CD14-positive monocyte (primary cell): ENCODE data around the gene TICAM2. TPM values are rescaled to one million over a fixed set of nuclear protein-coding genes. Genes with fewer than 3 reads are reported as not detected.
A peak's percentile ranks its signal among the peaks of the same experiment; 100 is the strongest.

Experiments used
- DNase-seq, 3 donors: peaks; one replicate each; pipeline ENCODE4 v3.0.0-alpha.2; 2011 to 2022
- H2AFZ ChIP-seq: 2 replicates; pipeline ENCODE4 v1.6.0; 2012; ENCODE audit warnings: mild to moderate bottlenecking, low read depth, low read length, inconsistent platforms; ENCODE audit not compliant: insufficient read depth, poor library complexity, severe bottlenecking
- H3K27ac ChIP-seq, 2 donors: 1 replicate in 1 of 2; 2 replicates in 1 of 2; pipeline ENCODE4 v1.5.1; 2012 to 2013; ENCODE audit warnings: low read length in 2 of 2, control low read depth in 1 of 2, inconsistent platforms in 1 of 2, low read depth in 1 of 2, mild to moderate bottlenecking in 1 of 2
- H3K27me3 ChIP-seq, 2 donors: one replicate each; pipeline versions ENCODE4 v1.6.0 to v1.6.1; 2011 to 2013; ENCODE audit warnings: low read length in 2 of 2; ENCODE audit not compliant: control insufficient read depth in 2 of 2, insufficient read depth in 2 of 2
- H3K36me3 ChIP-seq, 2 donors: replicated peaks in 1 of 2; 1 replicate in 1 of 2; 2 replicates in 1 of 2; pipeline versions ENCODE4 v1.5.1 to v1.6.1; 2012 to 2013; ENCODE audit warnings: low read length in 2 of 2, control low read depth in 1 of 2, inconsistent platforms in 1 of 2, mild to moderate bottlenecking in 1 of 2; ENCODE audit not compliant: insufficient read depth in 2 of 2, control insufficient read depth in 1 of 2
- H3K4me1 ChIP-seq, 2 donors: 1 replicate in 1 of 2; 2 replicates in 1 of 2; pipeline versions ENCODE4 v1.5.1 to v1.6.1; 2012 to 2013; ENCODE audit warnings: low read length in 2 of 2, control low read depth in 1 of 2, inconsistent platforms in 1 of 2, mild to moderate bottlenecking in 1 of 2, moderate library complexity in 1 of 2; ENCODE audit not compliant: insufficient read depth in 2 of 2, control insufficient read depth in 1 of 2
- H3K4me2 ChIP-seq: replicated peaks from 2 replicates; pipeline ENCODE3; 2012; ENCODE audit warnings: low read length, moderate library complexity, mild to moderate bottlenecking; ENCODE audit not compliant: poor library complexity, severe bottlenecking; ENCODE audit errors: extremely low read depth
- H3K4me3 ChIP-seq, 3 experiments: fragments of 200-600 bp in 1 of 3; sonication (generic) in 1 of 3; replicated peaks in 1 of 3; 1 replicate in 2 of 3; 2 replicates in 1 of 3; pipeline ENCODE4 v1.5.1; 2011 to 2013; ENCODE audit warnings: low read length in 3 of 3, mild to moderate bottlenecking in 3 of 3, control low read depth in 2 of 3, low read depth in 2 of 3, inconsistent platforms in 1 of 3, moderate library complexity in 1 of 3
- H3K79me2 ChIP-seq: 2 replicates; pipeline ENCODE4 v1.6.0; 2012; ENCODE audit warnings: mild to moderate bottlenecking, control low read depth, inconsistent platforms, low read length, moderate library complexity; ENCODE audit not compliant: insufficient read depth
- H3K9ac ChIP-seq: 2 replicates; pipeline ENCODE4 v1.6.0; 2017; ENCODE audit warnings: low read length, mild to moderate bottlenecking; ENCODE audit not compliant: insufficient read depth, poor library complexity, severe bottlenecking
- H3K9me3 ChIP-seq, 2 donors: replicated peaks in 1 of 2; 1 replicate in 1 of 2; 2 replicates in 1 of 2; pipeline versions ENCODE4 v1.5.1 to v1.6.1; 2012 to 2013; ENCODE audit warnings: low read length in 2 of 2, control low read depth in 1 of 2; ENCODE audit not compliant: control insufficient read depth in 1 of 2, insufficient read depth in 1 of 2
- H4K20me1 ChIP-seq: 2 replicates; pipeline ENCODE4 v1.6.0; 2012; ENCODE audit warnings: mild to moderate bottlenecking, low read length, control low read depth, moderate library complexity; ENCODE audit not compliant: insufficient read depth
- H3K27ac Mint-ChIP-seq, 7 donors: one replicate each; pipeline ENCODE4 v1.8.0; 2020; ENCODE audit warnings: mild to moderate bottlenecking in 7 of 7, mixed read lengths in 7 of 7, moderate library complexity in 6 of 7, inconsistent platforms in 2 of 7
- H3K27me3 Mint-ChIP-seq, 3 donors: one replicate each; pipeline ENCODE4 v1.8.0; 2021 to 2022; ENCODE audit warnings: low read depth in 3 of 3, mild to moderate bottlenecking in 3 of 3, mixed read lengths in 3 of 3, moderate library complexity in 3 of 3, inconsistent platforms in 1 of 3
- H3K36me3 Mint-ChIP-seq, 2 donors: one replicate each; pipeline ENCODE4 v1.8.0; 2020; ENCODE audit warnings: mixed read lengths in 2 of 2, inconsistent platforms in 1 of 2, mild to moderate bottlenecking in 1 of 2
- H3K4me1 Mint-ChIP-seq: one replicate; pipeline ENCODE4 v1.8.0; 2020; ENCODE audit warnings: mild to moderate bottlenecking, mixed read lengths
- H3K4me3 Mint-ChIP-seq, 2 donors: one replicate each; pipeline ENCODE4 v1.8.0; 2020; ENCODE audit warnings: mild to moderate bottlenecking in 2 of 2, mixed read lengths in 2 of 2, moderate library complexity in 1 of 2
- H3K9me3 Mint-ChIP-seq, 7 donors: one replicate each; pipeline ENCODE4 v1.8.0; 2020 to 2022; ENCODE audit warnings: mixed read lengths in 7 of 7, mild to moderate bottlenecking in 6 of 7, moderate library complexity in 6 of 7, inconsistent platforms in 2 of 7
- WGBS: methylation state at CpG from one replicate; pipeline ENCODE4 v1.1.5; 2013; ENCODE audit warnings: missing lambda C conversion rate; ENCODE audit not compliant: insufficient coverage; 5-methylcytosine and 5-hydroxymethylcytosine counted together
- intact Hi-C, 2 donors: fragments of 100-400 bp; cut with micrococcal nuclease; formaldehyde crosslinking; loops; one replicate each; pipeline versions ENCODE4 v1.15.0 to v1.15.1; 2023
- polyA plus RNA-seq, 3 donors: library from polyadenylated mRNA; depleted of rRNA in 1 of 3; unstranded in 2 of 3; stranded (reverse) in 1 of 3; fragments of 300-500 nt in 2 of 3; fragments of >200 nt in 1 of 3; fragmentation: Illumina TruSeq in 2 of 3; gene quantifications; 1 replicate in 2 of 3; 2 replicates in 1 of 3; pipeline ENCODE4 v1.2.3, GENCODE V29; 2012 to 2021
- TF ChIP-seq, protein P1 (sequence below): fragments of 200-600 bp; IDR thresholded peaks from one replicate; pipeline ENCODE4 v1.8.0; 2022; ENCODE audit warnings: antibody characterized with exemption, mild to moderate bottlenecking

TICAM2 gene
- polyA plus RNA-seq, 3 donors, result 3.5 to 25.1 (median 14.6) TPM

DNA sequence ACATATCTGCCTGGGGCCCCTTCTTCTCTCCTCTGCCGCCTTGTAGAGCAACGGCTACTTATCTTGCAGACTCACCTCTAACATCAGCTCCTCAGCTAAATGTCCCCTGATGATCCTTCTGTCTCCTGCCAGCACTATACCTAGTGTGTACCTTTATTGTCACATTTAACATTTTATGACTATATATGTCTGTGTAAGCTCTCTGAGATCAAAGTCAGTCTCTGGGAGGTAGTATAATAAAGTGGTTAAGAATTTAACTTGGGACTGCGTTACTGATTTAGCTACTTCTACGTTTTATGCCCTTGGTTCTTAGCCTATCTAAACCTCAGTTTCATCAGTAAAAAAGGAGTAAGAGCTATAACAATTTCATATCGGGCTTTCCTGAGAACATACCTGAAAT is 21.4 kb upstream of the TICAM2 start:
- peak overlapping the region; percentile 83 for H3K4me2 ChIP-seq
- peaks cover 29 to 43% of the 10 kb centered on the region in 2 donors for H3K36me3 ChIP-seq
- peaks cover 31 to 39% of the 10 kb centered on the region in 2 donors for H3K4me1 ChIP-seq
- Mint-ChIP-seq H3K4me3 (no peak overlapping the region), H3K36me3 (peaks cover 23 to 35% of the 10 kb centered on the region in 2 donors), H3K27ac (no peak overlapping the region), H3K4me1 (peaks cover 20% of the 10 kb centered on the region), H3K9me3 (no peaks in the 10 kb centered on the region), H3K27me3 (no peaks in the 10 kb centered on the region)
- intact Hi-C loops, result loop anchor here in 1 of 2 donors (2.0 to 10.0 kb wide), 2 partner anchors 13 to 461 kb away; partner anchors contain the start of gene COMMD10
- peaks cover 65% of the 10 kb centered on the region for H3K79me2 ChIP-seq
- DNase-seq, result no peak
- peak overlapping the region in 1 of 2 donors; percentile 97 for H3K27ac ChIP-seq
- no peaks in the 10 kb centered on the region for H3K27me3 ChIP-seq
- peak overlapping the region in 1 of 3 experiments; percentile 91 for H3K4me3 ChIP-seq
- no peaks in the 10 kb centered on the region for H3K9me3 ChIP-seq
- peaks cover 43% of the 10 kb centered on the region for H4K20me1 ChIP-seq
- no peak overlapping the region for H2AFZ ChIP-seq
- H3K9ac ChIP-seq, result no peak overlapping the region
- TF ChIP-seq, protein P1, sequence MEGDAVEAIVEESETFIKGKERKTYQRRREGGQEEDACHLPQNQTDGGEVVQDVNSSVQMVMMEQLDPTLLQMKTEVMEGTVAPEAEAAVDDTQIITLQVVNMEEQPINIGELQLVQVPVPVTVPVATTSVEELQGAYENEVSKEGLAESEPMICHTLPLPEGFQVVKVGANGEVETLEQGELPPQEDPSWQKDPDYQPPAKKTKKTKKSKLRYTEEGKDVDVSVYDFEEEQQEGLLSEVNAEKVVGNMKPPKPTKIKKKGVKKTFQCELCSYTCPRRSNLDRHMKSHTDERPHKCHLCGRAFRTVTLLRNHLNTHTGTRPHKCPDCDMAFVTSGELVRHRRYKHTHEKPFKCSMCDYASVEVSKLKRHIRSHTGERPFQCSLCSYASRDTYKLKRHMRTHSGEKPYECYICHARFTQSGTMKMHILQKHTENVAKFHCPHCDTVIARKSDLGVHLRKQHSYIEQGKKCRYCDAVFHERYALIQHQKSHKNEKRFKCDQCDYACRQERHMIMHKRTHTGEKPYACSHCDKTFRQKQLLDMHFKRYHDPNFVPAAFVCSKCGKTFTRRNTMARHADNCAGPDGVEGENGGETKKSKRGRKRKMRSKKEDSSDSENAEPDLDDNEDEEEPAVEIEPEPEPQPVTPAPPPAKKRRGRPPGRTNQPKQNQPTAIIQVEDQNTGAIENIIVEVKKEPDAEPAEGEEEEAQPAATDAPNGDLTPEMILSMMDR, result no peak
- WGBS, result no CpG with 5 or more reads among the region's 5 CpGs

DNA sequence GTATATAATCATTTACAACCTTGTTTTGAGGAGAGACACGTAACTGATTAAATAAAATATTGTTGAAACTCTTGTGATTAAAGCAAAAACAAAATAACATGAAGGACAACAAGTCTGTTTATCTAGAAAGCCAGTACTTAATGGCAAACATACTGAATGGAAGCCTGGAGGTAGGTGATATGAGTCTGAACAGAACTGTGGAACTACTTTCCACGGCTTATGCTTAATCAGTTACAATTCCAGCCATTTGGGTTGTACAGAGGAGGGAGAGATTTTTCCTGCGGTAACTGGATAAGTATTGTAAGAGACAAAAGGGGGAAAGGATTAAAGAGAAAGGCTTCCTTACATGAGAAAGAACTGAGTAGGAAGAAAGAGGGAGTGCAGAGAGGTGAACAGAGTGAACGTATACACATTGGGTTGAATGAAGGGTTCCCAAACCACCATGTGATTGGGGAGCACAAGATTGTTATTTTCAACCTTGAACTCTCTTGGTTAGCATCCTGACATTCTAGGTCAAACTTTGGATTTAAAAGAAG is 19.2 kb upstream of the TICAM2 start:
- Mint-ChIP-seq H3K4me3 (no peak overlapping the region), H3K27ac (peak overlapping the region in 3 of 7 donors; percentile 24 to 65 (median 37)), H3K9me3 (no peaks in the 10 kb centered on the region), H3K27me3 (no peaks in the 10 kb centered on the region), H3K4me1 (peaks cover 17% of the 10 kb centered on the region), H3K36me3 (peaks cover 36 to 53% of the 10 kb centered on the region in 2 donors)
- Histone ChIP-seq H3K27ac (no peak overlapping the region), H3K9me3 (no peaks in the 10 kb centered on the region), H3K4me2 (no peak overlapping the region), H3K4me1 (peaks cover 30 to 36% of the 10 kb centered on the region in 2 donors), H4K20me1 (peaks cover 56% of the 10 kb centered on the region), H3K9ac (no peak overlapping the region), H3K79me2 (peaks cover 69% of the 10 kb centered on the region), H3K36me3 (peaks cover 43 to 63% of the 10 kb centered on the region in 2 donors), H3K4me3 (no peak overlapping the region), H3K27me3 (no peaks in the 10 kb centered on the region), H2AFZ (no peak overlapping the region)
- no peak for DNase-seq
- 100% methylated on average over 2 of the region's 4 CpGs for WGBS
- intact Hi-C loops, result loop anchor here in 1 of 2 donors (10.0 kb wide), 1 partner anchor 463 kb away; the partner anchor contains the start of gene COMMD10
- TF ChIP-seq, protein P1, result no peak
